HG02798 (cell line): ENCODE data around the gene OTOP3.

Experiments
- ATAC-seq: cut with Tn5 transposase; IDR thresholded peaks from one replicate; pipeline ENCODE4 v1.9.1; 2021; ENCODE audit warnings: mild to moderate bottlenecking; ENCODE audit not compliant: unreplicated experiment, poor library complexity

OTOP3 gene

DNA sequence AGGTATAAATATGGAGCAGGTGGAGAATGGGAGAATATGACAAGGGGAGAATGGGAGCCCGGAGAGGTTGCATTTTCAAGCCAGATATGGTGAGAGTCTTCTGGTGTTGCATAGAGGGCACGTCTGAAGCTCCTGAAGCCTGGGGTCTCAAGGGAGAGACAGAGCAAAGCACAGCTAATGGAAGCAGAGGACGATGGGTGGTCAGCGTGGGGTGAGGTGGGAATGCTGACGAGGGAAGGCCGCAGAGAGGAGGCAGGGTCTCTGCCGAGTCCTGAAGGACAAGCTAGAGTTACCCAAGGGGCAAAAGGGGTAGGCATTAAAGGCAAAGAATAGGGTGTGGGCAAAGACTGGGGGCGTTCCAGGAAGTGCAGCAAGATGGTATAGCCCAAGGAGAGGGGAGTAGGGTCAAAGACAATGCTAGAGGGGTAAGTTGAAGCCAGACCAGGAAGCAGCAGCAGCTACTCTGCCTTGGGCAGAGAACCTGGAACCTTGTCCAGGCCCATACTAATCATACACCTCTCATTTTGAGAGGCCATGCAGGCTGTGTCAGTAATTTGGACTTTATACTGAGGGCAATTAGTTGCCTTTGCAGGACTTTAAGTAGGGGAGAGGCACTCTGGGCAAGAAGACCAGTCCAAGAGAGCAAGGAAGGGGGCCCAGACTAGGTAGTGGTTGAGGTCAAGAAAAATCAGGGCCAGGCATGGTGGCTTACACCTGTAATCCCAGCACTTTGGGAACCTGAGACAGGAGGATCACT, 2.7 kb downstream of the OTOP3 start:
- no peak for ATAC-seq

DNA sequence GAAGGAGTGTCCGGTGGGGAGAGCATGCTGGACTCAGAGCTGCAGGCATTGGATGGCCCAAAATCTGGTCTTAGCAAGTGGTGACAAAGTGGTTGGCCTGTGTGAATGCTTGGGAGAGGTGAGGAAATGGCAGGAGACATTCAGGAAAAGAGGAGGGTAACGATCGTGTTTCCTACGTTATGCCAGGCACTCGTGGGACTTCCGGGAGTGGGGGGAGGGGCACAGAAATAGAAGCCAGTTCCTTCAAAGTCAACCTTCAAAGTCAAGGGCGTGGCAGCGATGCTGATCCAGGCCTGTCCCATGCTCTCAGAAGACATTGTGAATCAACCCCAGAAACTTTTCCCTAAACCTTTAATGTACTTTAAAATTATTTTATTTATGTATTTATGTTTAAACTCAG, 3.8 kb downstream of the OTOP3 start:
- ATAC-seq = no peak

DNA sequence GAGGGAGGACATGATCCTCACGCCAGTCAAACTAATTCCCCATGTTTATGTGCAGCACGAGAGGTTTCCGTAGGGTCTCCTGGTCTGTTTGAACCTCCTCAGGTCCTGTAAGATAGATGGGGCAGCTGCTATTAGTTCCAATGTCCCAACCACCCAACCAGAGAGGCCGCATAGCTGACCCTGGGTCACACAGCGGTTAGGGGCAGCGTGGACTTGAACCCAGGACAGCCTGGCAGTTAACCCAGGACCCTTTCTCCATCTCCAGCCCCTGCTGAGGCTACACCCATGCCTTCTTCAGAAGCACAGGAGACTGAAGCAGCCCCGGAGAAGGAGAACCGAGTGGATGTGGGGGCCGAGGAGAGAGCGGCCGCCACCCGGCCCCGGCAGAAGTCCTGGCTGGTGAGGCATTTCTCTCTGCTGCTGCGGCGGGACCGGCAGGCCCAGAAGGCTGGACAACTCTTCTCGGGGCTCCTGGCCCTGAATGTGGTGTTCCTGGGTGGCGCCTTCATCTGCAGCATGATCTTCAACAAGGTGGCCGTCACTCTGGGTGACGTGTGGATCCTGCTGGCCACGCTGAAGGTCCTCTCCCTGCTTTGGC, 5.5 kb downstream of the OTOP3 start:
- no peak for ATAC-seq

DNA sequence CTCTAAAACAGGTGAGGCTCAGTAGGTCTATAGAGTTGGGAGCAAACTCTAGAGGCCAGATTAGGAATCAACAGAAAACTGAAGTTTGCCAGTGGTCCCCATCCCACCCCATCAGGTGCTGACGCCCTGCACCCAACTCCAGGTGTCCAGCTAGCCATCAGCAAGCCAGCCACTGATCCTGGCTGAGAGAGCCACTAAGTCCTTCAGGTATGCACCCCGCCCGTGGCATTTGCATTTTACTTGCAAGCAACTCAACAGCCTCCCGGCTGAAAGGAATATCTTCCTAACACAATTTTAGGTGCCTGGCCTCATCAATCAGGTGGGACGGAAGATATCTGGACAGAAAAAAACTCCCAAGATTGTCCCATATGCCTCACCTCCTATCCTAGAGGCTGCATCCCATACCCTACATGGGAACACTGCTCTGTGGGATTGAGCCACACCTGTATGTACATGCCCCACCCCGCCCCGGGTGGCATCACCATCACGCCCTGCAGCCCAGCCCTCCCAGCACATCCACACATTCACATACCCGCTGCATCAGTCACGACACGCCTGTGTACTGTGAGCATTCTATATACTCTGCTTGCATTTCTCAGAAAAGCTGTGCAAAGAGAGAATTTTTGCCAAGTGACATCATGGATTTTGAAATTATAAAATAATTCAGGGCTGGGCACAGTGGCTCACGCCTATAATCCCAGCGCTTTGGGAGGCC, 8.3 kb downstream of the OTOP3 start:
- no peak for ATAC-seq

DNA sequence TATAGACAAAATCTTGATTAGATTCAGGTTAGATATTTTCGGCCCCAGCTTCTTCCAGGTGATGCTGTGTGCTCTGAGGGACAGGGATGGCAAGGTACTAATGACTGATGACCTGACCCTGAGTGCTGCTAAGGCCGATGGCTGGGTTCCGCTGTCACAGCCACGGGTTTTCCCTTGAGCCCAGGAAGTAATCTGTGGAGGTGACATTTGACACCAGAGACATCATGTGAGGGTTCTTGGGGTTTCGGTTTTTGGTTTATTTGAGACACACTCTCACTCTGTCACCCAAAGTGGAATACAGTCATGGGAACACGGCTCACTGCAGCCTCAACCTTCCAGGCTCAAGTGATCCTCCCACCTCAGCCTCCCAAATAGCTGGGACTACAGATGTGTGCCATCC, 9.8 kb downstream of the OTOP3 start:
- peak; percentile 53 for ATAC-seq

DNA sequence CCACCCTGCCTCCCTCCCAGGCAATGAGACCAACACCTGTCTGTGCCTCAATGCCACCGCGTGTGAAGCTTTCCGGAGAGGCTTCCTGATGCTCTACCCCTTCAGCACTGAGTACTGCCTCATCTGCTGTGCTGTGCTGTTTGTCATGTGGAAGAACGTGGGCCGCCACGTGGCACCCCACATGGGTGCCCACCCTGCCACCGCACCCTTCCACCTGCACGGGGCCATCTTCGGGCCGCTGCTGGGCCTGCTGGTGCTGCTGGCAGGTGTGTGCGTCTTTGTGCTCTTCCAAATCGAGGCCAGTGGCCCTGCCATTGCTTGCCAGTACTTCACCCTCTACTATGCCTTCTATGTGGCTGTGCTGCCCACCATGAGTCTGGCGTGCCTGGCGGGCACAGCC, 10.9 kb downstream of the OTOP3 start:
- ATAC-seq = no peak

DNA sequence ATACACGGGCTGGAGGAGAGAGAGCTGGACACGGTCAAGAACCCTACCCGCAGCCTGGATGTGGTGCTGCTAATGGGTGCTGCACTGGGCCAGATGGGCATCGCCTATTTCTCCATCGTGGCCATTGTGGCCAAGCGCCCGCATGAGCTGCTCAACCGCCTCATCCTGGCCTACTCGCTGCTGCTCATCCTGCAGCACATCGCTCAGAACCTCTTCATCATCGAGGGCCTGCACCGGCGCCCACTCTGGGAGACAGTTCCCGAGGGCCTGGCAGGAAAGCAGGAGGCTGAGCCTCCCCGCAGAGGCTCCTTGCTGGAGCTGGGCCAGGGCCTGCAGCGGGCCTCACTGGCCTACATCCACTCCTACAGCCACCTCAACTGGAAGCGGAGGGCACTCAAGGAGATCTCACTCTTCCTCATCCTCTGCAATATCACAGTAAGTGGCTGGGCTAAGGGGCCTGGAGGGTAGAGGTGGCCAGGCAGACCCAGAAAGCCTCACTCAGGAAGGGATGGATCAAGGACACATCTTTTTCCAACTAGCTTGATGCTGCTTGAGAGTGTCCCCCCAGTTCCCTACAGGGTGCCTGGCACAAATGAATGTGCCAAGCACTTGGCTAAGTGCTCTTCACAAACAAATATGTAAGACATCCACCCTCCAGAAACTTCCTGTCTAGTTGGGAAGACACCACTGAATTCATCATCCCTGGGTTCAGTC, 11.5 kb downstream of the OTOP3 start:
- ATAC-seq = no peak

DNA sequence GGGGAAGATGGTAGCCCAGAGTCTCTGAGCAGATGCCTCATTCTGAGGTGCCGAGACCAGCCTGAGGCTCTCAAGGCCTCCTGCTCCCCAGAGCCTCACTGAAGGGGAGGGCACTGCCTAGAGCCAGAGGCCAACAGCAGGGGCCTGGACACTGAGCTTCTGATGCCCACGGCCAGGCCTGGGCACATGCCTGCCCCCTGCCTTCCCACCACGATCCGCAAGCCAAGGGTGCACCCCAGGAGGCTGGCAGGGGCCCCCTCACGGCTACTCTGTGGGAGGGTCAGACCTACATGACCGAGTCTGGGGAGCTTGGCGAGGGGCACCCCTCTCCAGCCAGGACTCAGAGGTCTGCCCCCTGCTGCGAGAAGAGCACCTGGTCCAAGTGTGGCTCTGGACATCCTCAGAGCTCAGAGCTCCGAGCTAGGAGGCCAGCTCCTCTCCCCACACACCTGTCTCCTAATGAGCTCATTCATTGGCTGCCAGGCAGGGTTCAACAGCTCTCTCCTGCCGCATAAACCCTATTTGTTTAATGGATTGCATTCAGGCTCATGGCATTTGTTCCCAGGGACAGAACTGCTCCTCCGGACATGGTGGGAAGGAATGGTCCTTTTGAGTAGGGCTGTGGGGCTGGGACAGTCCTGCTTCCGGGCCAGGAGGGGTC, 13.9 kb downstream of the OTOP3 start:
- no peak for ATAC-seq

DNA sequence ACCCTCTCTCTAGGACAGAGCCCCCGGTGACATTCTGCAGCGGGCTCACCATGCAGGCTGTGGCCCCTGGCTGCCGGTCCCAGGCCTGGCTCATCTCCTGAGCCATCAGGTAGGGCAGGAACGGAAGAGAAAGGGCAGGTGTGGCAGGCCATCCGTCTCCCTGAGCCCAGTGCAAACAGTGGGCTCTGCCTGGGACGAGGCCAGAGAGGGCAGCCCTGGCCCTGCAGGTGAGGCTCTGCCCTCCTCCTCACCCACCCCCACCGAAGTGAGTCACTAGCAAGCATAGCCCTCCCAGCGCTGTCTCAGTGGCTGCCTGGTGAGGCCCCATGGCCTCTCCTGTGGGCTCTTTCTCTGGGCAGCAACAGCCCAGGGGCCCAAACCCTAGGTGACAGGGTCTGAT, 14.5 kb downstream of the OTOP3 start:
- ATAC-seq = no peak

DNA sequence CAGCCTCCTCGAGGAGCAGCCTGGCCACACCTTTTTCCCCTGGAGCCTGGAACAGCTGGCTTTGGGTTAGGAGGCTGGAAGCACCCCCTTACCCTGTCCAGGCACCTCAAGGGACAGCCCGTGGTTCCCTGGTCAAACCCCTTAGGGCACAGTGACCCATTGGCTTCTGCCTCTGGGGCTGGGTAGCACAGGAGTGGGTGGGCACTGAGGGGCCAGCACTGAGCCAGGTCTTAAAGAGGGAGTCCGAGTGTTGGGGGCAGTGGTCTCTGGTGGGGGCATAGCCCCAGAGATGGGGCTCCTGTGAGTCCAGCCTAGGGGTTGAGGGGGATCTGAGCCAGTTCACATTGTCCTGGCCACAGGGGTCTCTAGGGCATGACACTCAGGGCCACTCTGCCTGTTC, 15.4 kb downstream of the OTOP3 start:
- no peak for ATAC-seq

DNA sequence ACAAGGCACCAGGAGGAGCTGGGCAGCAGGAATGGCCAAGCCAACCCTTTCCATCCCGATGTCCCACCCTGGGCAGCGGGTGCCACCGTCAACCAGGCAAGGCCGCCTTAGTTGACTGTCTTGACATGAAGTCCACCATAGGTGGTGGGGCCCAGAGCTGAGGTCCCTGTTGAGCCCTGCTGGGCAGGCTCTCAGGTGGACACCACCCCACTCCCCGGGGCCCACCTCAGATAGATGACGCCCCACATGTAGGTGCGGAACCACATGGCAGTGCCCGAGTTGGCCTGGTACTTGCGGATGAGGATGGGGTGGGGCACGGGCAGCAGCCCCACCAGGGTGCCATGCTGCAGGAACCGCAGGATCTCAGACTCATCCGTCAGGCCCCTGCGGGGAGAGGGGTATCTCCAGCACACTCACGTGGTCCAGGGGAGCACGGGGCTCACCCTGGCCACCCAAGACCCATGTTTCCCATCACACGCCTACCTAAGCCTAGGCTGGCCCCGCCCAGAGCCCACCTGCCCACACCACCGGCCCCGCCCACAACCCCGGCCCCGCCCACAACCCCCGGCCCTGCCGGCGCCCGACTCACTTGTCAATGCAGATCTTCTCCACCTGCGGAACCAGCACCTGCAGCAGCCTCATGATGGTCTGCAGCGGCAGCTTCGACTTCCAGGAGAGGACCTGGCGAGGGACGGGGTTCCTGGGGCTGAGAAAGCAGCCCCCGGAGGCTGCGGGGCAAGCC, 16.2 kb downstream of the OTOP3 start:
- no peak for ATAC-seq

DNA sequence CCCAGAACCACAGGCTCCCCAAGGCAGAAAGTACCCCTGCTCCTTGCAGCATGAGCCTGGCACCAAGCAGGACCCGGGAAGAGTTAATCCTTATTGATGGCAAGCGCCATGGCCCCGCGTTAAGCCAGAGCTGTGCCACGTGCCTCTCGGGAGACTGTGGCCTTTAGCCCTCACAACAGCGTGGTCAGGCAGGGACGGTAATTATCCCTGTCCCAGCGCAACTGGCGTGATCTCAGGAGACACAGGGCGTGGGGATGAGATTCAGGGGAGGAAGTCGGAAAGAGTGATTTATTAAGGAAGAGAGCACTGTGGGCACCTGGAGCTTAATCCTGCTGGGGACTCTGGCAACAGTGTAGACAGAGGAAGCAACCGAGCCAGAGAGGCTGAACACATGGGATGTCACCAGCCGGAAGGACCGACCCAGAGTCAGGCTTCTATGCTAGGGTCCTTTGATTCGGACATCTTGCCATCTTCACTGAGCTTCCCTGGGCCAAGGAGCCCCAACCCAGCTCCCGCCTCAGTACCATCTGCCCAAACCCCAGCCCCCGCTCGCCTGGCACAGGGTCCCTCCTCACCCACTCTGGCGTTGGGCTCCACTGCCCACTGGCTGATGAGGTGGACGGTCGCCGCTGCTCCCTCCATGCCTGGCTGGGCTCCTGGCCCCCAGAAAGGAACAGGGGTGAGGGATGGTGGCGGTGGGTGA, 16.9 kb downstream of the OTOP3 start:
- ATAC-seq = no peak

DNA sequence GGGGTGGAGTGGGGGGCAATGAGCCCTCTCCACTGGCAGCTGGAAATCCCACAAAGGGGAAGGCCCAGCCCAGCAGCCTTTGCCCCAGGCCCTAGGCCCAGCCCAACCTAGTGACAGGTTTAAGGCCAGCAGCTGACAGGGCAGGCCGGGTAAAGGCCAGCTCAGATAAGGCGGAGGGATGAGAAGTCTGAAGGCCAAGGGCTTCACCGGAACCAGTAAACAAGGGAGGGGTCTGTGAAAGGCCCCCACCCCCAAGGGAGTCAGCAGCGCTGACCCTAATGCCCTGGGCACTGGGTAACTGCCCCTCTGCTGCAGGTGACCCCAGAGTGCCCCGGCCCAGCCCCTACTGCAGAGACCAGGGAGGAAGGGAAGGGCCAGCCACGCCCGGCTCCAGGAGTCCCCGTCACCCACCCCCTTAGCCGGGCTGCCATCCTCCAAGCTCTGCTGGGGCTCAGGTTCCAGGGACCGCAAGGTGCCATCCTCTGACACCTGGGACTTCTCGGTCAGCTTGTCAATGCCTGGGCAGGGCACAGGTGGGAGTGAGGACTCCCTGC, 17.5 kb downstream of the OTOP3 start:
- no peak for ATAC-seq

DNA sequence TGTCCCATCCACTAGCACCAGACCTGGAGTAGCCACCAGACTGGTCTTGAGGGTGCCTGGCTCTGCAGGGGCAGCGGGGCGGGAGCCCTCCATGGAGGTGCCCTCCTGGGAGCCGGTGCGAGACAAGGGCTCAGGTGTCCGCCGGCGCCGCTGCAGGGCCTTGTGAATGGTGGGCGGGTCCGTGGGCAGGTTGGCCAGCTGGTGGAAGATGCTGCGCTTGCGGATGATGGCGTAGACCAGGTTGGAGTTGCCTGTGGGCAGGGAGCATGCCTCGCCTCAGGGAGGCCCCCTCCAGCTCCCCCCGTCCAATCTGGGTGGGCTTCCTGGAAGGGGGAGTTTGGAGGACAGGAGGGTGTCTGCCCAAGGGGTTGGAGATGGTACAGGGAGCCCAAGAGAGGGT, 18.4 kb downstream of the OTOP3 start:
- ATAC-seq = no peak

DNA sequence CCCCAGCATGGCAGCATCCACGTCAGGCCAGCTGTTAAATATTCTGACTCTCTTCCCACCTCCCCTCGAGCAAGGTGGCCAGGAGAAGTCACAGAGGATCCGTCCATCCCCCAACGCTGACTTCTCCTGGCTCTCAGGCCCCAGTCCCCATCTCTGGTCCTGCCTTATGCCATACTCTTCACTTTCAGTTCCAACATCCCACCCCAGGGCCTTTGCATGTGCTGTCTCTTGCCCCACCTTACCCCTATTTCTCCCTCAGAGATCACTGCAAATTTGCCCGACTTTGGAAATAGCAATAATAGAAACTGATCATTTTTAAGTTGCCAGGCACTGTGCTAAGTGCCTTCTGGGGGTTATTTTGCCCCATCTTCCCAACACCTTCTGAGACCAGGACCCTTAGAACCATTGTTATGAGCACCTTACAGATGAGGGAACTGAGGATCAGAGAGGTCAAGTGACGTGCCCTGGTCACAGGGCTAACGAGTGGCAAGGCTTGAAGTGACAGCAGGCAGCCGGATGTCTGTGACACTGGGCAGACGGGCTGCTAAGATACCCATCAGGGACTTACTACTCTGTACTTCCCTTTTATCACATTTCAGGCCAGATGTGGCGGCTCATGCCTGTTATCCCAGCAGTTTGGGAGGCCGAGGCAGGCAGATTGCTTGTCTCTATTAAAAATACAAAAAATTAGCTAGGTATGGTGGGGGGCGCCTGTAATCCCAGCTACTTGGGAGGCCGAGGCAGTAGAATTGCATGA, 19.1 kb downstream of the OTOP3 start:
- no peak for ATAC-seq

DNA sequence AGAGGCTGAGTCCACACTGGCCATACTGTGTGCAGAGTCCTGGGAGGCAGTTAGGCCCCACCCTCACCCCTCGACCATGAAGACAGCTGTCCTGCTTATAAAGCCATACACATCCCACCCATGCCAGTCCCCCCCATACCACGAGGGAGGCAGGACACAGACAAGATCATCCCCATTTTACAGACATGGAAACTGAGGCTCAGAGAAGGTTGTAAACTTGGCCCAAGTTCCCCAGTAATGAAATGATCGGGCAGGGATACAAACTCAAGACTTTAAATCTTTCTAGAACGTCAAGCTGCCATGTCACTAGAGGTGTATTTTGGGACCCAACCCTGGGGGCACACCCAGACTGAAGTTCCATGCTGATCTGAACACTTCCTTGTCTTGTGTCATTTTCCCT, 20.4 kb downstream of the OTOP3 start:
- no peak for ATAC-seq

DNA sequence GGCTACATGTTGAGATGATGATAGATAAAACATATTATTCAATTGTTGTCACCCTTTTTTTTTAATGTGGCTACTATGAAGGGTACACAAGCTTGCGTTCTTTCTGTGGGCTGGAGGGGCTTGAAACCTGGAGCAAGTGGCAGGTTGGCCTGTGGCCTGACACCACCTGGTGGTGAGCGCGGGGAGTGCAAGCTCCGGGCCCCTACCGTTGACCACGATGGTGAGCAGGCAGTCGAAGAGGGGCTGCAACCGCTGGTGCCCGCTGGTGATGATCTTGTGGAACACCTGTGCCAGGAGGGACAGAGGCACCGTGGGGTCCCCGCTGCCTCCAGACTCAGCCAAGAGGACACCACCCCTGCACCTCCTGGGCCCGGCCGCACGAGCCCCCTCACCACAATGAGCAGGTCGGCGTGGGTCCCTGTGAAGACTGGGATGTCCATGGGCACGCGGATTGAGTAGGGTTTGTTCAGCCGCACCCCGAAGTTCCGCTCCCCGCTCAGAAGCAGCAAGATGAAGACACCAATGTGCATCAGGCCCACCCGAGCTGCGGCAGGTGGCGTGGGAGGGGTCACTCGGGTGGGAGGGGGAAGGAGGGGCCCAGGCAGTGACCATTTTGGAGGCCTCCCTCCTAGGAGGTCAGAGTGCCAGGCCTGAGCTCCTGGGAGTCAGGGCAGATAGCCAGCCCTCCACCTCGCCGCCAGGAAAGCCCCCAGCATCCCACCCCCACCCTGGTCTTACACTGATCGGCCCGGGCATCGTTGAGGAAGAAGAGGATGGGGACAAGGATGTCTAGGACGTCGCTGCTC, 22.4 kb downstream of the OTOP3 start:
- no peak for ATAC-seq
